H1 (cell line): ENCODE results near the gene TARBP2. TPM values are rescaled to one million over a fixed set of nuclear protein-coding genes. Genes with fewer than 3 reads are reported as not detected.
A peak's percentile ranks its signal among the peaks of the same experiment; 100 is the strongest.

Experiments
- CTCF ChIA-PET: fragments of 300-600 bp; sonication (Branson Sonifier 250); formaldehyde crosslinking; loops from one replicate; lab custom pipeline; 2021; ENCODE audit not compliant: partially characterized antibody; lab: Charles Lee
- POLR2A ChIA-PET: fragments of 300-600 bp; sonication (Branson Sonifier 250); formaldehyde crosslinking; loops from one replicate; lab custom pipeline; 2021; ENCODE audit warnings: inconsistent platforms; ENCODE audit not compliant: partially characterized antibody; lab: Charles Lee
- DNase-seq, 2 experiments: peaks; one replicate each; pipeline versions ENCODE4 v3.0.0 to v3.0.0-alpha.2; 2010 to 2022; ENCODE audit warnings: low spot score in 2 of 2, low read depth in 1 of 2, mixed read lengths in 1 of 2
- FAIRE-seq: peaks from 2 replicates; lab custom pipeline; 2011; peaks lifted over from hg19 to GRCh38; lab: Jason Lieb, UNC
- H2AFZ ChIP-seq: 2 replicates; pipeline ENCODE4 v1.8.1; 2012; ENCODE audit warnings: low read length, inconsistent platforms
- H2AK5ac ChIP-seq: 2 replicates; pipeline ENCODE4 v1.6.1; 2013; ENCODE audit warnings: low read depth, low read length
- H2BK120ac ChIP-seq: replicated peaks from 2 replicates; pipeline ENCODE3; 2013; ENCODE audit warnings: low read depth, low read length, inconsistent platforms
- H2BK12ac ChIP-seq: 2 replicates; pipeline ENCODE4 v1.6.1; 2013; ENCODE audit warnings: low read depth, low read length
- H2BK15ac ChIP-seq: 2 replicates; pipeline ENCODE4 v1.6.1; 2013; ENCODE audit warnings: low read length
- H2BK20ac ChIP-seq: 2 replicates; pipeline ENCODE4 v1.6.1; 2013; ENCODE audit warnings: low read length
- H2BK5ac ChIP-seq: 2 replicates; pipeline ENCODE4 v1.6.1; 2013; ENCODE audit warnings: low read depth, low read length
- H3K14ac ChIP-seq: 2 replicates; pipeline ENCODE4 v1.6.1; 2013; ENCODE audit warnings: inconsistent platforms; ENCODE audit not compliant: insufficient read length
- H3K18ac ChIP-seq: 2 replicates; pipeline ENCODE4 v1.6.1; 2013; ENCODE audit warnings: low read length; ENCODE audit errors: extremely low read depth
- H3K23ac ChIP-seq: 2 replicates; pipeline ENCODE4 v1.6.1; 2013; ENCODE audit warnings: inconsistent platforms; ENCODE audit not compliant: insufficient read length
- H3K23me2 ChIP-seq: 2 replicates; pipeline ENCODE4 v1.6.1; 2013; ENCODE audit warnings: low read depth, low read length
- H3K27ac ChIP-seq: 2 replicates; pipeline ENCODE4 v1.6.1; 2011; ENCODE audit warnings: low read depth, low read length, inconsistent platforms
- H3K27me3 ChIP-seq, 4 experiments: replicated peaks in 1 of 4; 1 replicate in 1 of 4; 2 replicates in 3 of 4; pipeline versions ENCODE4 v1.6.1 to v1.8.1; 2011 to 2013; ENCODE audit warnings: low read length in 3 of 4, mild to moderate bottlenecking in 3 of 4, inconsistent platforms in 2 of 4, mixed read lengths in 2 of 4, moderate library complexity in 1 of 4; ENCODE audit not compliant: control insufficient read depth in 3 of 4, insufficient read depth in 3 of 4; ENCODE audit errors: extremely low read depth in 1 of 4
- H3K36me3 ChIP-seq, 4 experiments: 2 replicates each; pipeline versions ENCODE4 v1.6.1 to v1.8.1; 2011 to 2013; ENCODE audit warnings: mild to moderate bottlenecking in 4 of 4, low read length in 3 of 4, moderate library complexity in 2 of 4, control low read depth in 1 of 4, inconsistent platforms in 1 of 4; ENCODE audit not compliant: insufficient read depth in 4 of 4, control insufficient read depth in 2 of 4
- H3K4ac ChIP-seq: replicated peaks from 2 replicates; pipeline ENCODE3; 2013; ENCODE audit warnings: low read length, low read depth, mixed read lengths, inconsistent platforms; ENCODE audit not compliant: insufficient read length
- H3K4me1 ChIP-seq, 4 experiments: replicated peaks in 1 of 4; 1 replicate in 1 of 4; 2 replicates in 3 of 4; pipeline versions ENCODE4 v1.6.1 to v1.8.1; 2011 to 2013; ENCODE audit warnings: low read length in 3 of 4, inconsistent platforms in 2 of 4, mixed read lengths in 1 of 4; ENCODE audit not compliant: insufficient read depth in 4 of 4, control insufficient read depth in 3 of 4
- H3K4me2 ChIP-seq, 2 experiments: 2 replicates each; pipeline versions ENCODE4 v1.6.1 to v1.8.1; 2011 to 2013; ENCODE audit warnings: low read depth in 2 of 2, low read length in 2 of 2, control low read depth in 1 of 2, inconsistent platforms in 1 of 2, mild to moderate bottlenecking in 1 of 2; ENCODE audit not compliant: insufficient read depth in 1 of 2
- H3K4me3 ChIP-seq, 4 experiments: fragments of 200-600, 300-600 bp in 1 of 4; sonication (generic), shearing (Covaris generic), sonication (Bioruptor Twin) in 1 of 4; 2 replicates each; pipeline versions ENCODE4 v1.5.1 to v1.8.1; 2011 to 2016; ENCODE audit warnings: low read length in 4 of 4, low read depth in 3 of 4, control low read depth in 2 of 4, inconsistent platforms in 2 of 4, mild to moderate bottlenecking in 2 of 4, mixed read lengths in 1 of 4, moderate library complexity in 1 of 4; ENCODE audit not compliant: insufficient read depth in 2 of 4; ENCODE audit errors: extremely low read depth in 1 of 4
- H3K56ac ChIP-seq: replicated peaks from 2 replicates; pipeline ENCODE3; 2013; ENCODE audit warnings: low read depth, mild to moderate bottlenecking, mixed read lengths, low read length, inconsistent platforms; ENCODE audit not compliant: insufficient read length
- H3K79me1 ChIP-seq: 2 replicates; pipeline ENCODE4 v1.6.1; 2013; ENCODE audit warnings: low read depth, low read length, control low read depth
- H3K79me2 ChIP-seq, 2 experiments: 2 replicates each; pipeline versions ENCODE4 v1.6.1 to v1.8.1; 2012 to 2013; ENCODE audit warnings: low read length in 2 of 2, mild to moderate bottlenecking in 2 of 2, inconsistent platforms in 1 of 2; ENCODE audit not compliant: insufficient read depth in 2 of 2, control insufficient read depth in 1 of 2
- H3K9ac ChIP-seq, 4 experiments: replicated peaks in 1 of 4; 1 replicate in 1 of 4; 2 replicates in 3 of 4; pipeline versions ENCODE4 v1.6.1 to v1.8.1; 2011 to 2013; ENCODE audit warnings: low read depth in 3 of 4, low read length in 3 of 4, control low read depth in 2 of 4, mild to moderate bottlenecking in 2 of 4, moderate library complexity in 2 of 4, inconsistent platforms in 1 of 4; ENCODE audit errors: extremely low read depth in 1 of 4
- H3K9me3 ChIP-seq, 2 experiments: 2 replicates each; pipeline versions ENCODE4 v1.6.1 to v1.8.1; 2012 to 2013; ENCODE audit warnings: mild to moderate bottlenecking in 2 of 2, moderate library complexity in 2 of 2, control low read depth in 1 of 2, inconsistent platforms in 1 of 2, low read depth in 1 of 2, low read length in 1 of 2, mixed read lengths in 1 of 2; ENCODE audit not compliant: insufficient read depth in 2 of 2
- H4K20me1 ChIP-seq, 2 experiments: replicated peaks in 1 of 2; 2 replicates each; pipeline versions ENCODE3 to v1.8.1; 2011 to 2013; ENCODE audit warnings: inconsistent platforms in 2 of 2, low read length in 2 of 2, mild to moderate bottlenecking in 1 of 2; ENCODE audit not compliant: insufficient read depth in 2 of 2, control insufficient read depth in 1 of 2
- H4K5ac ChIP-seq: 2 replicates; pipeline ENCODE4 v1.6.1; 2013; ENCODE audit warnings: low read length, low read depth, mixed read lengths, inconsistent platforms; ENCODE audit not compliant: insufficient read length
- H4K8ac ChIP-seq: 2 replicates; pipeline ENCODE4 v1.8.0; 2013; ENCODE audit warnings: mild to moderate bottlenecking, moderate library complexity, low read length, inconsistent platforms; ENCODE audit not compliant: insufficient read depth; ENCODE audit errors: extremely low read depth
- H4K91ac ChIP-seq: replicated peaks from 2 replicates; pipeline ENCODE3; 2013; ENCODE audit warnings: low read length, mixed read lengths, inconsistent platforms; ENCODE audit not compliant: insufficient read length
- CTCF ChIP-seq, 3 experiments: IDR thresholded peaks; 1 replicate in 2 of 3; 2 replicates in 1 of 3; pipeline versions ENCODE4 v1.5.1 to v1.6.1; 2011; ENCODE audit warnings: low read length in 3 of 3, mild to moderate bottlenecking in 3 of 3, inconsistent platforms in 2 of 3, low read depth in 1 of 3, moderate library complexity in 1 of 3; ENCODE audit not compliant: insufficient read depth in 1 of 3; ENCODE audit errors: control extremely low read depth in 1 of 3
- GTF2F1 ChIP-seq: IDR thresholded peaks from 2 replicates; pipeline ENCODE4 v1.6.1; 2012; ENCODE audit warnings: low read depth, low read length, improper control_type of control experiment, borderline replicate concordance
- JUN ChIP-seq: IDR thresholded peaks from 2 replicates; pipeline ENCODE4 v1.6.1; 2011; ENCODE audit warnings: low read depth, mild to moderate bottlenecking, improper control_type of control experiment, low read length
- NANOG ChIP-seq: IDR thresholded peaks from 2 replicates; pipeline ENCODE4 v1.6.1; 2011; ENCODE audit warnings: low read length, low read depth, mild to moderate bottlenecking, inconsistent platforms; ENCODE audit not compliant: insufficient read depth, poor library complexity, severe bottlenecking
- POLR2A ChIP-seq, 2 experiments: IDR thresholded peaks; 1 replicate in 1 of 2; 2 replicates in 1 of 2; pipeline ENCODE4 v1.6.1; 2011; ENCODE audit warnings: low read depth in 2 of 2, low read length in 2 of 2, mild to moderate bottlenecking in 2 of 2; ENCODE audit errors: control extremely low read depth in 1 of 2
- POLR2AphosphoS5 ChIP-seq: IDR thresholded peaks from 2 replicates; pipeline ENCODE4 v1.6.1; 2011; ENCODE audit warnings: low read depth, low read length
- RAD21 ChIP-seq, 2 experiments: IDR thresholded peaks in 1 of 2; conservative IDR thresholded peaks in 1 of 2; 2 replicates each; pipeline ENCODE4 v1.6.1; 2011; ENCODE audit warnings: low read depth in 2 of 2, low read length in 2 of 2, improper control_type of control experiment in 1 of 2, inconsistent platforms in 1 of 2, mild to moderate bottlenecking in 1 of 2, moderate library complexity in 1 of 2
- RBBP5 ChIP-seq: IDR thresholded peaks from 2 replicates; pipeline ENCODE4 v1.7.1; 2012; ENCODE audit warnings: low read depth, mild to moderate bottlenecking, inconsistent platforms, low read length, moderate library complexity, borderline replicate concordance
- USF2 ChIP-seq: IDR thresholded peaks from 2 replicates; pipeline ENCODE4 v1.6.1; 2011; ENCODE audit warnings: low read length, improper control_type of control experiment
- WGBS, 2 experiments: shearing (Covaris generic) in 1 of 2; methylation state at CpG; one replicate each; pipeline versions ENCODE4 v1.1.6 to v1.1.7; 2013 to 2015; ENCODE audit warnings: low lambda C conversion rate in 2 of 2, mixed read lengths in 2 of 2, inconsistent platforms in 1 of 2, low coverage in 1 of 2, missing lambda C conversion rate in 1 of 2; ENCODE audit not compliant: insufficient replicate concordance in 2 of 2, insufficient coverage in 1 of 2, insufficient read length in 1 of 2; ENCODE audit errors: extremely low coverage in 1 of 2, missing lambda C conversion rate in 1 of 2; 5-methylcytosine and 5-hydroxymethylcytosine counted together
- polyA plus RNA-seq, 7 experiments: library from polyadenylated mRNA; depleted of rRNA in 3 of 7; stranded (reverse) in 5 of 7; unstranded in 2 of 7; fragments of >200 nt in 5 of 7; fragments of 200-250 nt in 2 of 7; gene quantifications; 1 replicate in 5 of 7; 2 replicates in 1 of 7; 4 replicates in 1 of 7; pipeline versions ENCODE4 v1.2.1 to v1.2.3, GENCODE V29; 2011 to 2013; ENCODE audit warnings: missing spikeins in 2 of 7, mixed read lengths in 2 of 7
- total RNA-seq: library from RNA; stranded (reverse); fragmentation: NEBNext Ultra II Directional; extraction: Animal tissue kit (Norgen Biotek cat#: 25700); gene quantifications from 2 replicates; pipeline ENCODE4 v1.2.1, GENCODE V29; 2021

The TARBP2 gene
- total and polyA plus RNA-seq, 2 of the 8 experiments (the other 6 are each of a cell fraction or from before 2014, with no cell fraction given), result 69.9 to 122 TPM

- H3K4me3 ChIP-seq, result peak overlapping the region in 2 of 4 experiments; percentile 3 to 99; a peak in 3 of 8 replicates
- no peak overlapping the region for H2BK20ac ChIP-seq
- H3K23me2 ChIP-seq, result peaks cover 7% of the 10 kb centered on the region
- H3K9ac ChIP-seq, result peak overlapping the region in 2 of 4 experiments; percentile 10 to 29; a peak in 2 of 7 replicates
- H2BK12ac ChIP-seq, result no peak overlapping the region
- no peak overlapping the region for H4K5ac ChIP-seq
- no peak overlapping the region for H2AK5ac ChIP-seq
- peak overlapping the region; percentile 14 to 81; a peak in 1 of 4 replicates for H3K4me2 ChIP-seq
- H3K18ac ChIP-seq, result no peak overlapping the region
- H2BK5ac ChIP-seq, result no peak overlapping the region
- DNase-seq, result no peak
- 94% methylated on average over 3 of the region's 3 CpGs; no CpG with 5 or more reads in 1 of the 2 experiments for WGBS, 2 experiments
- no peak overlapping the region for H3K14ac ChIP-seq
- ChIA-PET CTCF (interaction anchor here (0.8 to 4.0 kb wide), 6 partner anchors 10 to 103 kb away, joined by 3 to 24 read pairs (median 6); no protein-coding TSS in a partner anchor), POLR2A (interaction anchor here (0.7 to 57.6 kb wide), 21 partner anchors 7 to 162 kb away, joined by 3 to 3397 read pairs (median 4); partner anchors contain the start of genes MAP3K12, NPFF and TARBP2)
- H3K4ac ChIP-seq, result no peak overlapping the region
- no peak overlapping the region for H4K91ac ChIP-seq
- no peak for FAIRE-seq
- no peak overlapping the region for H2BK120ac ChIP-seq
- H3K27me3 ChIP-seq, result no peaks in the 10 kb centered on the region
- H4K8ac ChIP-seq, result no peak overlapping the region
- peaks cover 0 to 8% (median 2%) of the 10 kb centered on the region in 4 experiments; a peak in 3 of 7 replicates for H3K4me1 ChIP-seq
- H3K9me3 ChIP-seq, result no peaks in the 10 kb centered on the region
- no peak overlapping the region for H2AFZ ChIP-seq
- peaks cover 7% of the 10 kb centered on the region; the same call in 1 of the 2 replicates for H3K79me1 ChIP-seq
- H3K23ac ChIP-seq, result no peak overlapping the region
- no peak overlapping the region for H3K56ac ChIP-seq
- H2BK15ac ChIP-seq, result no peak overlapping the region
- peaks cover 29 to 71% of the 10 kb centered on the region in 2 experiments for H3K79me2 ChIP-seq
- peaks cover 49 to 65% (median 56%) of the 10 kb centered on the region in 4 experiments for H3K36me3 ChIP-seq
- peaks cover 32% of the 10 kb centered on the region in 2 experiments for H4K20me1 ChIP-seq
- no peak overlapping the region for H3K27ac ChIP-seq
- TF ChIP-seq RBBP5 (no peak), POLR2AphosphoS5 (peak; percentile 58; the same call in 1 of the 2 replicates), GTF2F1 (no peak), JUN (no peak), NANOG (no peak), POLR2A (IDR thresholded peaks at IDR 0.05; ENCODE audit: control extremely low read depth in 1 of 2, low read depth in 2 of 2, low read length in 2 of 2) (peak in 1 of 2 experiments; percentile 61; a peak in 1 of 3 replicates), RAD21 (IDR thresholded peaks at IDR 0.05 in 1 of 2, conservative IDR thresholded peaks at IDR 0.05 in 1 of 2; ENCODE audit: low read depth in 2 of 2, low read length in 2 of 2) (no peak), USF2 (no peak), CTCF (IDR thresholded peaks at IDR 0.05; ENCODE audit: control extremely low read depth in 1 of 3, insufficient read depth in 1 of 3, low read depth in 1 of 3, low read length in 3 of 3) (no peak)
These were observed 46.4 kb upstream of the TARBP2 start for GRCh38 chr12:53454707-53455106.
